ENCODE data around the gene RPS17.
"Not testable (repeated sequence)": the region's sequence is repeated elsewhere in the genome, so short reads cannot be mapped to it uniquely, and the experiment has no call there.

RPS17 gene

GRCh38 chr15:82545002-82545401 is 4.7 kb upstream of the RPS17 start:
- DNase-seq = no peak

- DNase-seq = no peak
These were observed 4.2 kb upstream of the RPS17 start for GRCh38 chr15:82544431-82544830.

- no peak for DNase-seq
These were observed 2.9 kb upstream of the RPS17 start for GRCh38 chr15:82543160-82543559.

GRCh38 chr15:82540984-82541431 is 751 bp upstream of the RPS17 start:
- no peak for DNase-seq

GRCh38 chr15:82539691-82540054 is 584 bp downstream of the RPS17 start:
- no peak for DNase-seq

- DNase-seq = no peak
These were observed 1.1 kb downstream of the RPS17 start for GRCh38 chr15:82538961-82539690.

- no peak for DNase-seq
These were observed 2.8 kb downstream of the RPS17 start for GRCh38 chr15:82537351-82537908.

GRCh38 chr15:82536409-82537350 is 3.6 kb downstream of the RPS17 start:
- no peak for DNase-seq

GRCh38 chr15:82535566-82536408 is 4.5 kb downstream of the RPS17 start:
- no peak for DNase-seq

- DNase-seq = not testable (repeated sequence)
These were observed 5.1 kb downstream of the RPS17 start for GRCh38 chr15:82535151-82535550.

GRCh38 chr15:82534457-82534861 is 5.8 kb downstream of the RPS17 start:
- not testable (repeated sequence) for DNase-seq

- no peak for DNase-seq
These were observed 6.5 kb downstream of the RPS17 start for GRCh38 chr15:82533801-82534200.

- no peak for DNase-seq
These were observed 7.2 kb downstream of the RPS17 start for GRCh38 chr15:82532991-82533481.

- DNase-seq = no peak
These were observed 7.8 kb downstream of the RPS17 start for GRCh38 chr15:82532383-82532990.

GRCh38 chr15:82531496-82532382 is 8.5 kb downstream of the RPS17 start:
- no peak for DNase-seq

GRCh38 chr15:82530606-82531379 is 9.5 kb downstream of the RPS17 start:
- no peak for DNase-seq

- DNase-seq = no peak
These were observed 10.3 kb downstream of the RPS17 start for GRCh38 chr15:82530006-82530405.

- DNase-seq = not testable (repeated sequence)
These were observed 26.7 kb downstream of the RPS17 start for GRCh38 chr15:82513587-82513986.

- DNase-seq = not testable (repeated sequence)
These were observed 32.6 kb downstream of the RPS17 start for GRCh38 chr15:82507693-82508092.

- not testable (repeated sequence) for DNase-seq
These were observed 33.2 kb downstream of the RPS17 start for GRCh38 chr15:82507087-82507486.

All from NCI-H1105 treated with DMSO at 0.1 percent for 48 hours (cell line).